SU-DHL-6 (cell line): ENCODE results near the gene TLL2.
A peak's percentile ranks its signal among the peaks of the same experiment; 100 is the strongest.

Source experiments
- H2AFZ ChIP-seq: fragments of 200-600 bp; sonication (generic); 2 replicates; pipeline ENCODE4 v1.6.1; 2014; ENCODE audit warnings: low read depth, mild to moderate bottlenecking, moderate library complexity, mixed read lengths, antibody characterized with exemption, low read length; ENCODE audit not compliant: severe bottlenecking
- H3F3A ChIP-seq: fragments of 200-600 bp; shearing (Covaris generic); 2 replicates; pipeline ENCODE4 v1.6.0; 2016; ENCODE audit warnings: antibody characterized with exemption, mild to moderate bottlenecking; ENCODE audit not compliant: insufficient read depth
- H3K27ac ChIP-seq: fragments of 200-600 bp; sonication (generic); 2 replicates; pipeline ENCODE4 v1.5.1; 2016; ENCODE audit warnings: low read depth, mild to moderate bottlenecking, low read length, moderate library complexity, mixed read lengths
- H3K27me3 ChIP-seq: fragments of 200-600 bp; sonication (generic), shearing (Covaris generic); 2 replicates; pipeline ENCODE4 v1.6.0; 2014; ENCODE audit warnings: mild to moderate bottlenecking, low read length
- H3K36me3 ChIP-seq: fragments of 200-600 bp; sonication (generic); 2 replicates; pipeline ENCODE4 v1.6.1; 2014; ENCODE audit warnings: mild to moderate bottlenecking, low read length, mixed read lengths
- H3K4me2 ChIP-seq: fragments of 300-600, 200-600 bp; shearing (Covaris generic), sonication (generic); 2 replicates; pipeline ENCODE4 v1.6.0; 2014; ENCODE audit warnings: low read length, low read depth, mild to moderate bottlenecking; ENCODE audit not compliant: poor library complexity, severe bottlenecking
- H3K4me3 ChIP-seq: fragments of 200-600 bp; sonication (generic); 2 replicates; pipeline ENCODE4 v1.5.1; 2014; ENCODE audit warnings: antibody characterized with exemption, low read length, mild to moderate bottlenecking, mixed read lengths; ENCODE audit not compliant: insufficient read depth, poor library complexity, severe bottlenecking
- H3K79me2 ChIP-seq: fragments of 200-600 bp; sonication (generic); 2 replicates; pipeline ENCODE4 v1.6.1; 2014; ENCODE audit warnings: mild to moderate bottlenecking, low read length, moderate library complexity; ENCODE audit not compliant: insufficient read depth
- H3K9ac ChIP-seq: fragments of 200-600 bp; sonication (generic); 2 replicates; pipeline ENCODE4 v1.7.0; 2014; ENCODE audit warnings: mild to moderate bottlenecking, low read length
- H3K9me2 ChIP-seq: fragments of 200-600 bp; sonication (generic); replicated peaks from 2 replicates; pipeline ENCODE4 v1.6.1; 2014; ENCODE audit warnings: low read length; ENCODE audit not compliant: insufficient read depth
- H3K9me3 ChIP-seq: fragments of 200-600 bp; sonication (generic); 2 replicates; pipeline ENCODE4 v1.6.1; 2014; ENCODE audit warnings: low read length, mixed read lengths; ENCODE audit not compliant: insufficient read depth
- H4K20me1 ChIP-seq: fragments of 200-600 bp; sonication (generic); 2 replicates; pipeline ENCODE4 v1.6.1; 2014; ENCODE audit warnings: low read depth, mild to moderate bottlenecking, antibody characterized with exemption, low read length, moderate library complexity, mixed read lengths
- CTCF ChIP-seq: fragments of 200-600 bp; sonication (generic); IDR thresholded peaks from one replicate; pipeline ENCODE4 v1.5.1; 2017; ENCODE audit warnings: antibody characterized with exemption, mild to moderate bottlenecking, low read length, moderate library complexity; ENCODE audit not compliant: insufficient read depth, poor library complexity, severe bottlenecking
- EZH2phosphoT487 ChIP-seq: fragments of 200-600 bp; sonication (generic), shearing (Covaris generic); conservative IDR thresholded peaks from 2 replicates; pipeline ENCODE4 v1.6.1; 2018; ENCODE audit warnings: mild to moderate bottlenecking, antibody characterized with exemption, low read length, moderate library complexity, mixed read lengths

Gene TLL2

GRCh38 chr10:96513698-96514561, at the start of gene TLL2:
Gene TLL2, minus strand, starts transcription at chr10:96513926. Its CDS starts 241 bp downstream, at chr10:96513685.
- no peaks in the 10 kb centered on the region for H4K20me1 ChIP-seq
- H3K9me3 ChIP-seq = no peaks in the 10 kb centered on the region
- H3K27me3 ChIP-seq = 0 out of 2 replicates have a peak, but pooled peaks cover 2% of the 10 kb centered on the region
- H3K9ac ChIP-seq = peak within 1 kb of the TSS; percentile 54
- H3K27ac ChIP-seq = peak within 1 kb of the TSS; percentile 63
- H3K9me2 ChIP-seq = no peaks in the 10 kb centered on the region
- no peaks in the 10 kb centered on the region for H3K36me3 ChIP-seq
- peaks cover 9% of the 10 kb centered on the region for H3F3A ChIP-seq
- H3K79me2 ChIP-seq = no peaks in the 10 kb centered on the region
- TF ChIP-seq EZH2phosphoT487 (no peak), CTCF (peak; percentile 31)
- peak within 1 kb of the TSS; percentile 94 for H3K4me2 ChIP-seq
- peak within 1 kb of the TSS; percentile 82 for H2AFZ ChIP-seq
- peak within 1 kb of the TSS; percentile 66 for H3K4me3 ChIP-seq

GRCh38 chr10:96560966-96561887, 47.5 kb upstream of the TLL2 start:
- Histone ChIP-seq H4K20me1 (peaks cover 12% of the 10 kb centered on the region), H3K27ac (no peak overlapping the region), H3K79me2 (peaks cover 13% of the 10 kb centered on the region), H3K9me2 (no peaks in the 10 kb centered on the region), H3K4me3 (no peak overlapping the region), H3K4me2 (no peak overlapping the region), H3K27me3 (no peaks in the 10 kb centered on the region), H3F3A (peaks cover 10% of the 10 kb centered on the region; the same call in 1 of the 2 replicates), H3K36me3 (peaks cover 35% of the 10 kb centered on the region; the same call in 1 of the 2 replicates), H3K9me3 (no peaks in the 10 kb centered on the region), H2AFZ (no peak overlapping the region), H3K9ac (no peak overlapping the region)
- no peak for TF ChIP-seq EZH2phosphoT487
- no peak for TF ChIP-seq CTCF

- H3K9me3 ChIP-seq = no peaks in the 10 kb centered on the region
- H3K36me3 ChIP-seq = peaks cover 35% of the 10 kb centered on the region; the same call in 1 of the 2 replicates
- H3K9me2 ChIP-seq = no peaks in the 10 kb centered on the region
- no peaks in the 10 kb centered on the region for H3K27me3 ChIP-seq
- no peak overlapping the region for H3K4me2 ChIP-seq
- TF ChIP-seq CTCF (no peak), EZH2phosphoT487 (no peak)
- H4K20me1 ChIP-seq = peaks cover 5% of the 10 kb centered on the region
- no peak overlapping the region for H2AFZ ChIP-seq
- no peak overlapping the region for H3K9ac ChIP-seq
- H3K4me3 ChIP-seq = no peak overlapping the region
- H3K27ac ChIP-seq = no peak overlapping the region
- H3F3A ChIP-seq = peaks cover 4% of the 10 kb centered on the region; the same call in 1 of the 2 replicates
- peaks cover 6% of the 10 kb centered on the region for H3K79me2 ChIP-seq
These were observed 46.8 kb upstream of the TLL2 start for GRCh38 chr10:96560489-96560888.
